ENCODE measurements around the gene ALDH1A1.

ALDH1A1 gene

GRCh38 chr9:72979405-72980100 is 26.7 kb upstream of the ALDH1A1 start:
- DNase-seq: no peak

- DNase-seq: no peak
Measured at GRCh38 chr9:72978744-72979143, 25.9 kb upstream of the ALDH1A1 start.

GRCh38 chr9:72977670-72978069 is 24.8 kb upstream of the ALDH1A1 start:
- DNase-seq: no peak

- DNase-seq: no peak
Measured at GRCh38 chr9:72974501-72974900, 21.6 kb upstream of the ALDH1A1 start.

- no peak for DNase-seq
Measured at GRCh38 chr9:72972636-72973035, 19.8 kb upstream of the ALDH1A1 start.

- DNase-seq: no peak
Measured at GRCh38 chr9:72971411-72971810, 18.6 kb upstream of the ALDH1A1 start.

- DNase-seq: no peak
Measured at GRCh38 chr9:72960446-72960845, 7.6 kb upstream of the ALDH1A1 start.

GRCh38 chr9:72958485-72959281 is 5.8 kb upstream of the ALDH1A1 start:
- DNase-seq: no peak

GRCh38 chr9:72955571-72955970 is 2.7 kb upstream of the ALDH1A1 start:
- DNase-seq: no peak

- DNase-seq: no peak
Measured at GRCh38 chr9:72955126-72955455, 2.2 kb upstream of the ALDH1A1 start.

- DNase-seq: peak; percentile 80 to 91
Measured at GRCh38 chr9:72954431-72955125, 1.7 kb upstream of the ALDH1A1 start.

GRCh38 chr9:72952381-72952690 is 517 bp downstream of the ALDH1A1 start:
- no peak for DNase-seq

- no peak for DNase-seq
Measured at GRCh38 chr9:72951520-72952380, 1.1 kb downstream of the ALDH1A1 start.

GRCh38 chr9:72950875-72951442 is 1.9 kb downstream of the ALDH1A1 start:
- no peak for DNase-seq

GRCh38 chr9:72949918-72950325 is 2.9 kb downstream of the ALDH1A1 start:
- no peak for DNase-seq

GRCh38 chr9:72949244-72949582 is 3.6 kb downstream of the ALDH1A1 start:
- DNase-seq: no peak

GRCh38 chr9:72948575-72949243 is 4.1 kb downstream of the ALDH1A1 start:
- DNase-seq: no peak

- no peak for DNase-seq
Measured at GRCh38 chr9:72947984-72948465, 4.8 kb downstream of the ALDH1A1 start.

- DNase-seq: no peak
Measured at GRCh38 chr9:72946821-72947220, 6.0 kb downstream of the ALDH1A1 start.

GRCh38 chr9:72946318-72946717 is 6.5 kb downstream of the ALDH1A1 start:
- DNase-seq: no peak

GRCh38 chr9:72945391-72945790 is 7.5 kb downstream of the ALDH1A1 start:
- DNase-seq: no peak

GRCh38 chr9:72943844-72944462 is 8.9 kb downstream of the ALDH1A1 start:
- no peak for DNase-seq

Data from NCI-H1930 (cell line).